IgD-negative memory B cell (primary cell): ENCODE measurements around the gene ATF6. TPM values are rescaled to one million over a fixed set of nuclear protein-coding genes. Genes with fewer than 3 reads are reported as not detected.
"Not testable (repeated sequence)": the region's sequence is repeated elsewhere in the genome, so short reads cannot be mapped to it uniquely, and the experiment has no call there.

Source experiments
- H3K27ac Mint-ChIP-seq, 3 donors: one replicate each; pipeline ENCODE4 v1.8.0; 2020 to 2022; ENCODE audit warnings: mild to moderate bottlenecking in 3 of 3, mixed read lengths in 3 of 3, moderate library complexity in 1 of 3
- H3K27me3 Mint-ChIP-seq: one replicate; pipeline ENCODE4 v1.8.0; 2021; ENCODE audit warnings: mixed read lengths
- H3K36me3 Mint-ChIP-seq: one replicate; pipeline ENCODE4 v1.8.0; 2020; ENCODE audit warnings: mild to moderate bottlenecking, mixed read lengths
- H3K4me1 Mint-ChIP-seq, 3 donors: one replicate each; pipeline ENCODE4 v1.8.0; 2020 to 2022; ENCODE audit warnings: mixed read lengths in 3 of 3, mild to moderate bottlenecking in 1 of 3
- H3K4me3 Mint-ChIP-seq, 4 donors: one replicate each; pipeline ENCODE4 v1.8.0; 2020 to 2022; ENCODE audit warnings: mild to moderate bottlenecking in 4 of 4, mixed read lengths in 4 of 4, moderate library complexity in 3 of 4
- H3K9me3 Mint-ChIP-seq, 3 donors: one replicate each; pipeline ENCODE4 v1.8.0; 2020 to 2021; ENCODE audit warnings: mixed read lengths in 3 of 3, mild to moderate bottlenecking in 1 of 3
- polyA plus RNA-seq: library from polyadenylated mRNA; unstranded; fragments of 300-500 nt; fragmentation: Illumina TruSeq; gene quantifications from one replicate; pipeline ENCODE4 v1.2.3, GENCODE V29; 2021

The ATF6 gene
- polyA plus RNA-seq, 1 donor from 2014 or later = 14.3 TPM

DNA sequence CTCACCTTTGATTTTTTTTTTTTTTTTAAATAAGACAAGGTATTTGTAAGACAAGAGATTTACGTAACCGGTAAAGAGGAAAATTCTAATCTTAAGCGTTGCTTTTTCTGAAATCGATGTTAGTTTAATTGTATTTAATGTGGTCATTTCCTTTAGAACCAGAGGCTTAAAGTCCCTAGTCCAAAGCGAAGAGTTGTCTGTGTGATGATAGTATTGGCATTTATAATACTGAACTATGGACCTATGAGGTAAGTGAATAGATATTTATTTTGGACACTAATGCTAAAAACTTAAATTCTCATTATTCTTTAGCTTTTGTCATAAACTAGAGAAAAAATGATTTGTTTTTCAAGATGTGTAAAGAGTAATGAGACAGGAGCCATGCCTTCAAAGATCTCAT lies 54.8 kb downstream of the ATF6 start:
- Mint-ChIP-seq H3K9me3 (no peaks in the 10 kb centered on the region), H3K4me3 (no peak overlapping the region), H3K4me1 (peaks cover 0 to 10% (median 2%) of the 10 kb centered on the region in 3 donors), H3K27me3 (no peaks in the 10 kb centered on the region), H3K36me3 (peaks cover 14% of the 10 kb centered on the region), H3K27ac (no peak overlapping the region)

- H3K4me3 Mint-ChIP-seq = no peak overlapping the region
- peaks cover 0 to 2% (median 0%) of the 10 kb centered on the region in 3 donors for H3K9me3 Mint-ChIP-seq
- H3K4me1 Mint-ChIP-seq = no peaks in the 10 kb centered on the region
- H3K27me3 Mint-ChIP-seq = no peaks in the 10 kb centered on the region
- H3K27ac Mint-ChIP-seq = no peak overlapping the region
- H3K36me3 Mint-ChIP-seq = peaks cover 14% of the 10 kb centered on the region
These were observed 58.5 kb downstream of the ATF6 start for GRCh38 chr1:161824618-161825017.

GRCh38 chr1:161825831-161826230 lies 59.7 kb downstream of the ATF6 start:
- Mint-ChIP-seq H3K36me3 (peaks cover 14% of the 10 kb centered on the region), H3K9me3 (peaks cover 0 to 2% (median 0%) of the 10 kb centered on the region in 3 donors), H3K27ac (no peak overlapping the region), H3K27me3 (no peaks in the 10 kb centered on the region), H3K4me3 (no peak overlapping the region), H3K4me1 (no peaks in the 10 kb centered on the region)

- Mint-ChIP-seq H3K9me3 (peaks cover 0 to 2% (median 0%) of the 10 kb centered on the region in 3 donors), H3K4me3 (no peak overlapping the region), H3K27ac (no peak overlapping the region), H3K36me3 (peaks cover 13% of the 10 kb centered on the region), H3K27me3 (no peaks in the 10 kb centered on the region), H3K4me1 (peaks cover 0 to under 1% (median 0%) of the 10 kb centered on the region in 3 donors)
These were observed 60.4 kb downstream of the ATF6 start for GRCh38 chr1:161826478-161826877.

GRCh38 chr1:161827786-161828185 lies 61.7 kb downstream of the ATF6 start:
- Mint-ChIP-seq H3K27me3 (no peaks in the 10 kb centered on the region), H3K4me1 (peaks cover 0 to 1% (median 0%) of the 10 kb centered on the region in 3 donors), H3K9me3 (peaks cover 0 to 2% (median 0%) of the 10 kb centered on the region in 3 donors), H3K4me3 (no peak overlapping the region), H3K36me3 (peaks cover 10% of the 10 kb centered on the region), H3K27ac (no peak overlapping the region)

DNA sequence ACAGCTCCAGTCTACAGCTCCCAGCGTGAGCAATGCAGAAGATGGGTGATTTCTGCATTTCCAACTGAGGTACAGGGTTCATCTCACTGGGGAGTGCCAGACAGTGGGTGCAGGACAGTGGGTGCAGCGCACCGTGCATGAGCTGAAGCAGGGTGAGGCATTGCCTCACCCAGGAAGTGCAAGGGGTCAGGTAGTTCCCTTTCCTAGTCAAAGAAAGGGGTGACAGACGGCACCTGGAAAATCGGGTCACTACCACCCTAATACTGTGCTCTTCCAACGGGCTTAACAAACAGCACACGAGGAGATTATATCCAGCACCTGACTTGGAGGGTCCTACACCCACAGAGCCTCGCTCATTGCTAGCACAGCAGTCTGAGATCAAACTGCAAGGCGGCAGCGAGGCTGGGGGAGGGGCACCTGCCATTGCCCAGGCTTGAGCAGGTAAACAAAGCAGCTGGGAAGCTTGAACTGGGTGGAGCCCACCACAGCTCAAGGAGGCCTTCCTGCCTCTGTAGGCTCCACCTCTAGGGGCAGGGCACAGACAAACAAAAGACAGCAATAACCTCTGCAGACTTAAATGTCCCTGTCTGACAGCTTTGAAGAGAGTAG lies 66.3 kb downstream of the ATF6 start:
- H3K27me3 Mint-ChIP-seq, H3K27ac Mint-ChIP-seq, H3K4me1 Mint-ChIP-seq, H3K36me3 Mint-ChIP-seq, H3K9me3 Mint-ChIP-seq: not testable (repeated sequence)
- H3K4me3 Mint-ChIP-seq = peak overlapping the region in 1 of 4 donors; percentile 3

GRCh38 chr1:161834967-161835550 lies 68.9 kb downstream of the ATF6 start:
- H3K4me3 Mint-ChIP-seq = no peak overlapping the region
- no peaks in the 10 kb centered on the region for H3K27me3 Mint-ChIP-seq
- H3K36me3 Mint-ChIP-seq = peaks cover 13% of the 10 kb centered on the region
- no peak overlapping the region for H3K27ac Mint-ChIP-seq
- peaks cover 0 to 3% (median 2%) of the 10 kb centered on the region in 3 donors for H3K9me3 Mint-ChIP-seq
- H3K4me1 Mint-ChIP-seq = peaks cover 0 to 1% (median 0%) of the 10 kb centered on the region in 3 donors

DNA sequence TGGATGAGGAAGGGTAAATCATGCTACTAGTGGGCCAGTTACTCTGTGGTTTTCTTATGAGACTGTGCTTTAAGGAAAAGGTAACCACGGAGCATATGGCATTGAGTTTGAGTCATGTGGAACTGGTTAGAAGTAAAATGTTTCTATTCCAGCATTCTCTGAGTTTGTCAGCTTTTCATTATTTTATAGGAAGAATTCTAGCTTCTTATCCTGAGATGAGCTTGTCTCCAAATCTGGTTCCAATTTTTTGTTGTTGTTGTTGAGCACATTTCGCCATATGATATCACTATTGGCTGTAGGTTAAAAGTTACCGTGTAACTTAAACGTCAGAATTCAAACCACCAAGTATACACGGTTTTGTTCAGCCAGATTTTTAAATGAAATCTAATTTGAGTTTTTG lies 69.9 kb downstream of the ATF6 start:
- H3K36me3 Mint-ChIP-seq = peaks cover 16% of the 10 kb centered on the region
- H3K27me3 Mint-ChIP-seq = no peaks in the 10 kb centered on the region
- peaks cover 0 to 1% (median 0%) of the 10 kb centered on the region in 3 donors for H3K4me1 Mint-ChIP-seq
- no peak overlapping the region for H3K27ac Mint-ChIP-seq
- peaks cover 0 to 3% (median 2%) of the 10 kb centered on the region in 3 donors for H3K9me3 Mint-ChIP-seq
- no peak overlapping the region for H3K4me3 Mint-ChIP-seq

- Mint-ChIP-seq H3K36me3 (peaks cover 20% of the 10 kb centered on the region), H3K27ac (no peak overlapping the region), H3K27me3 (no peaks in the 10 kb centered on the region), H3K4me3 (no peak overlapping the region), H3K4me1 (no peaks in the 10 kb centered on the region), H3K9me3 (peaks cover 0 to 3% (median 2%) of the 10 kb centered on the region in 3 donors)
These were observed 72.2 kb downstream of the ATF6 start for GRCh38 chr1:161838362-161838761.

GRCh38 chr1:161838885-161839284 lies 72.8 kb downstream of the ATF6 start:
- no peaks in the 10 kb centered on the region for H3K4me1 Mint-ChIP-seq
- H3K27me3 Mint-ChIP-seq = no peaks in the 10 kb centered on the region
- H3K9me3 Mint-ChIP-seq = peaks cover 0 to 2% (median 2%) of the 10 kb centered on the region in 3 donors
- peaks cover 22% of the 10 kb centered on the region for H3K36me3 Mint-ChIP-seq
- no peak overlapping the region for H3K4me3 Mint-ChIP-seq
- no peak overlapping the region for H3K27ac Mint-ChIP-seq

DNA sequence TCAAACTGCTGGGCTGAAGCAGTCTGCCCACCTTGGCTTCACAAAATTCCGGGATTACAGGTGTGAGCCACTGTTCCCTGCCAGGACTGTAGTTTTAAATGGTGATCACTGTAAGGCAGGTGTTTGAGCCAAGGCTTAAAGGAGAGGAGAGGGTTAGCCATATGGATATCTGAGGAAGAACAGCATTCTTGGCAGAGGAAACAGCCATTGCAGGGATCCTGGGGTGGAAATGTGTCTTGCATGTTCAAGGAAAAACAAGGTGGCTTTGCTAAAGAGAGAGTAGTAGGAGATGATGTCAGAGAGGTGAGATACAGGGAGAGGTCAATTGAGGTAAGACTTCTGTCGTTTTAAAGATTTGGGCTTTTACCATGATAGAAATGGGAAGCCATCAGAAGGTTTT lies 73.5 kb downstream of the ATF6 start:
- H3K36me3 Mint-ChIP-seq = peaks cover 22% of the 10 kb centered on the region
- H3K9me3 Mint-ChIP-seq = peaks cover 0 to 2% (median 0%) of the 10 kb centered on the region in 3 donors
- H3K4me3 Mint-ChIP-seq = no peak overlapping the region
- H3K4me1 Mint-ChIP-seq = no peaks in the 10 kb centered on the region
- no peaks in the 10 kb centered on the region for H3K27me3 Mint-ChIP-seq
- no peak overlapping the region for H3K27ac Mint-ChIP-seq

DNA sequence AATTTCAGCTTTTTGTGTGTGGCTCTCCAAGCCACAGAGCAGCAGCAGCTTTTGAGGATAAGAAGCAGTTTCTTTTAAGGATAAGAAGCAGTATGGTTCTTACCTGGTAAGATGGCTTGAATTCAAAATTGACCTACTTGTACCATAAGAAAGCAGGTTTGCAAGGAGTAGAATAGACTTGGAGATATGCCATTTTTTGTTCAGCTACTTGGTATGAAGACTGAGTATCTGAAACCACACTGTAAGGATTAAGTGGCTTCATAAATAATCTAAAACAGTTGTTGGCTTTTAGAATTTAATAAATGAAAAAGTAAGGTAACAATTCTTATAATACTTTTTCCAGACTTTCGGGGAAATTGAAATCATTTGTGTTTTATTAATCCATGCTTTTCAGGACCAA lies 74.2 kb downstream of the ATF6 start:
- Mint-ChIP-seq H3K4me1 (no peaks in the 10 kb centered on the region), H3K36me3 (peaks cover 22% of the 10 kb centered on the region), H3K27me3 (no peaks in the 10 kb centered on the region), H3K27ac (no peak overlapping the region), H3K4me3 (no peak overlapping the region), H3K9me3 (no peaks in the 10 kb centered on the region)

DNA sequence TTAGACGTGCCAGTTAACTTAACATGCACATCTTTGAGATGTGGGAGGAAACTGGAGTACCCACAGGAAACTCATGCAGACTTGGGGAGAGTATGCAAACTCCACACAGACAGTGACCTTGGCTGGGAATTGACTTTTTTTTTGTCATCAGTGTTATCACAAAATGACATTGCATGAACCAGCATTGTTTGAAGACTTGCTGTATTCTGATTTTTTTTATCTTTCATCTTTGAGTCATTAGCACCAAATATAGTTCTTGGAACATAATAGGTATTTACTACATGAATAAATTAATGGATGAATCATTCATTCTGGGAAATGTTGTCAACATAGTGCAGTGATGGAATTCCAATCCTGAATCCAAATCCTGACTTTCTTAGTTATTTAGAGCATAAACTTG lies 77.0 kb downstream of the ATF6 start:
- Mint-ChIP-seq H3K27ac (peak overlapping the region in 1 of 3 donors; percentile 10), H3K9me3 (no peaks in the 10 kb centered on the region), H3K27me3 (no peaks in the 10 kb centered on the region), H3K4me3 (no peak overlapping the region), H3K4me1 (no peaks in the 10 kb centered on the region), H3K36me3 (peaks cover 15% of the 10 kb centered on the region)

DNA sequence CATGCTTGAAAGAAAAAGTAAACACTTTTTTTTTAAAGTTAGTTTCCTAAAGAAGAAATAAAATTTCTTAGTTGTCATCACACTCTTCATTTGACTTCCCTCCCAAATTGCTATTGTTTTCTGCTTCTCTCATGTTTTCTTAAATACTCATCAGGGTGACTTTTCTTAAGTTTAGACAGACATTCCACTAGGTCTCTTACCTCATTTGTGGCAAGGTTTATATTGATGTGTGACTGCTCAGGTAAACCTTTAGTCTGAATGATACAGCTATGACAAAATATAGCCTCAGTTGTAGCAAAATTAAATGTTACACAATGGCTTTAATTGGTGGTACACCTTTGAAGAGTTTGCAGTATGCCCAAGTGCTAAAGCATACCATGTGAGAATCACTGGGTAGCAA lies 78.6 kb downstream of the ATF6 start:
- Mint-ChIP-seq H3K36me3 (peaks cover 9% of the 10 kb centered on the region), H3K27me3 (no peaks in the 10 kb centered on the region), H3K27ac (no peak overlapping the region), H3K9me3 (no peaks in the 10 kb centered on the region), H3K4me3 (no peak overlapping the region), H3K4me1 (no peaks in the 10 kb centered on the region)

GRCh38 chr1:161848676-161849075 lies 82.6 kb downstream of the ATF6 start:
- H3K27ac Mint-ChIP-seq = no peak overlapping the region
- H3K4me3 Mint-ChIP-seq = no peak overlapping the region
- no peaks in the 10 kb centered on the region for H3K9me3 Mint-ChIP-seq
- H3K27me3 Mint-ChIP-seq = no peaks in the 10 kb centered on the region
- H3K36me3 Mint-ChIP-seq = peaks cover 10% of the 10 kb centered on the region
- no peaks in the 10 kb centered on the region for H3K4me1 Mint-ChIP-seq

- no peak overlapping the region for H3K4me3 Mint-ChIP-seq
- H3K4me1 Mint-ChIP-seq = no peaks in the 10 kb centered on the region
- H3K27ac Mint-ChIP-seq = no peak overlapping the region
- no peaks in the 10 kb centered on the region for H3K9me3 Mint-ChIP-seq
- no peaks in the 10 kb centered on the region for H3K27me3 Mint-ChIP-seq
- H3K36me3 Mint-ChIP-seq = peaks cover 14% of the 10 kb centered on the region
These were observed 83.4 kb downstream of the ATF6 start for GRCh38 chr1:161849518-161849917.
